Rectal smooth muscle tissue (tissue), 1 donor: ENCODE data around the gene LIPH.
"Not testable (repeated sequence)": the region's sequence is repeated elsewhere in the genome, so short reads cannot be mapped to it uniquely, and the experiment has no call there.

ENCODE experiments used
- H3K27ac ChIP-seq: one replicate; pipeline ENCODE4 v1.7.0; 2013; ENCODE audit warnings: low read depth, low read length, inconsistent platforms
- H3K27me3 ChIP-seq: one replicate; pipeline ENCODE4 v1.7.0; 2013; ENCODE audit warnings: low read length; ENCODE audit not compliant: control insufficient read depth, insufficient read depth
- H3K36me3 ChIP-seq: one replicate; pipeline ENCODE4 v1.7.0; 2013; ENCODE audit warnings: low read length; ENCODE audit not compliant: control insufficient read depth, insufficient read depth
- H3K4me1 ChIP-seq: one replicate; pipeline ENCODE4 v1.7.0; 2013; ENCODE audit warnings: low read length; ENCODE audit not compliant: control insufficient read depth, insufficient read depth
- H3K4me3 ChIP-seq: one replicate; pipeline ENCODE4 v1.7.0; 2013; ENCODE audit warnings: low read length
- H3K9ac ChIP-seq: one replicate; pipeline ENCODE4 v1.7.0; 2013; ENCODE audit warnings: low read length

LIPH gene

GRCh38 chr3:185473290-185473815 is 79.0 kb downstream of the LIPH start:
- Histone ChIP-seq H3K4me3 (no peak overlapping the region), H3K27ac (no peak overlapping the region), H3K4me1 (no peaks in the 10 kb centered on the region), H3K27me3 (no peaks in the 10 kb centered on the region), H3K36me3 (peaks cover 15% of the 10 kb centered on the region), H3K9ac (no peak overlapping the region)

DNA sequence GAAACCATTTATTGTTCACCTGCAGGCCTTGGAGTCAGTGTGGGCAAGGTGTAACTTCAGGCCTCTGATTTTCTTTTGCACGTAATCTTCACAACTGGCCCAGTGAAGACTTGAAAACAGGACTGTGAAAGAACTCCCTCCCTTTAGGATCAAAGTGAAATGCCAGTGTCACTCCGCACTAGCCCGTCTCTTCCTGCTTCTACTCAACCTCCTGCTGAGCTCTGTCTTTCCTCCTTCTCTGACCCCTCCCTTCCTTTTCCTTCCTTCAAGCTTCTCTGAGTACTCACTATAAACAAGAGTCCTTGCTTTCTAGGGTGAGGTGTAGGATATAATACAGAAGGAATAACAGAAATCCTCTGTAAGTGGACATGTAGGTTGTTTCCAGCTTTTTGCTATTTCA is 82.1 kb downstream of the LIPH start:
- no peaks in the 10 kb centered on the region for H3K4me1 ChIP-seq
- no peak overlapping the region for H3K4me3 ChIP-seq
- no peak overlapping the region for H3K9ac ChIP-seq
- no peaks in the 10 kb centered on the region for H3K27me3 ChIP-seq
- H3K36me3 ChIP-seq: peaks cover 12% of the 10 kb centered on the region
- no peak overlapping the region for H3K27ac ChIP-seq

- Histone ChIP-seq H3K27ac (no peak overlapping the region), H3K36me3 (peaks cover 14% of the 10 kb centered on the region), H3K4me3 (no peak overlapping the region), H3K4me1 (no peaks in the 10 kb centered on the region), H3K9ac (no peak overlapping the region), H3K27me3 (no peaks in the 10 kb centered on the region)
Observed at GRCh38 chr3:185469542-185469941, 82.8 kb downstream of the LIPH start.

DNA sequence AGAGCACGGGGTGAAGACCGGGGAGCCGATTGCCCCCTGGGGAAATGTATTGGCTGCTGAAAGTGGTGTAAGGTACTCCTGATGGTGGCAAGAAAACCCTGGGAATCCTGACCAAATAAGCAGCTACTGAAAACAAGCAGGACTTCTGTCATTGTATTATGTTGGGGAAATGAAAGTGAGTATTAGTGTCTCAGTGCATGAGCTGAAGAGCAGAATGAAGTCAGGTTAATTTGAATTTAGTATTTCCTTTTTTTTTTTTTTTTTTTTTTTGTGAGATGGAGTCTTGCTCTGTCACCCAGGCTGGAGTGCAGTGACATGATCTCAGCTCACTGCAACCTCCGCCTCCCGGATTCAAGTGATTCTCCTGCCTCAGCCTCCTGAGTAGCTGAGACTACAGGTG is 86.3 kb downstream of the LIPH start:
- peaks cover 12% of the 10 kb centered on the region for H3K36me3 ChIP-seq
- H3K4me3 ChIP-seq, H3K27me3 ChIP-seq, H3K4me1 ChIP-seq, H3K9ac ChIP-seq, H3K27ac ChIP-seq: not testable (repeated sequence)

DNA sequence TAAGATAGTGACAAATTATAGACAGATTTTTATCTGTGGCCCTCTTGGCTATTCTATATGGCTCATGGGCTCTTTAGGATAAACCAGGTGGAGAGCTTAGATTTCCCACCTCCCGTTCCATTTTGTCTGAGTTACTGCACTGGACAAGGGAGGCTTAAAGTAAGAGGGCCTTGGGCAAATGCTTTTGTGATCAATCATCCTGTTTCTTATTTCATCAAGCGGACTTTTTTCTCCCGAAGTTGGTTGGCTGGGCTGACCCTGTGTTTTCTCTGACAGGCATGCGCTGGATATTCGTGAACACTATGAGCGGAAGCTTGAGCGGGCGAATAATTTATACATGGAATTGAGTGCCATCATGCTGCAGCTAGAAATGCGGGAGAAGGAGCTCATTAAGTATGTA is 86.9 kb downstream of the LIPH start:
- Histone ChIP-seq H3K4me1 (no peaks in the 10 kb centered on the region), H3K36me3 (peaks cover 12% of the 10 kb centered on the region), H3K27me3 (no peaks in the 10 kb centered on the region), H3K4me3 (no peak overlapping the region), H3K27ac (no peak overlapping the region), H3K9ac (no peak overlapping the region)

DNA sequence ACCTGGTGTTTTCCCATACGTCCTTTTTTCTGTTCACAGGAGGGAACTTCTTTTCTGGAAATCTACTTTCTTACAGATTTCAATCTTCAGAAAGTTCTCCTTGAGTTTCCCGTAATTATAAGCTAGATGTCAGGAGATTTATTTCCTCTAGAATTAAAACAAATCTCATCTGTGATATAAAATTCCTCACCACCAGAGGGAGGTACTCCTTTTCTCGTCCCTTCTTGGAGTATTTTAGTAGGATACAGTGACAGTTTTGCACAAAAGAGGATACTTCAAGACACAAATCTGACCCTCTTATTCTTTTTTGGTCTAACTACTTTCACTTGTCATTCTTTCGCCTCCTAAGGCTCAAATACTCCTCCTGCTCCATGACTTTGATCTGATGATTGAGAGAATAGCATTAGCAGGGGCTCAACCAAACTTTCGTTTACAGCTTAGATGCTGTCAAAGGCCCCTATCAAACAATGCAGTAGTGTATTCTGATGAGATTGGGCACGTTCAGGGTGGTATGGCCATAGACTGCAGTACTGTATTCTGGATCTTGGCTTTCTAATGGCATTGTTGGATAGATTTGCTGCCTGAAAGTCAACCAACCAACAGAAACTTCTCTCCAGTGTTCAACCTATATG is 91.6 kb downstream of the LIPH start:
- Histone ChIP-seq H3K36me3 (peaks cover 6% of the 10 kb centered on the region), H3K27me3 (no peaks in the 10 kb centered on the region), H3K4me1 (no peaks in the 10 kb centered on the region), H3K4me3 (no peak overlapping the region), H3K9ac (no peak overlapping the region), H3K27ac (no peak overlapping the region)

- Histone ChIP-seq H3K27ac (no peak overlapping the region), H3K36me3 (peaks cover 6% of the 10 kb centered on the region), H3K4me1 (no peaks in the 10 kb centered on the region)
Observed at GRCh38 chr3:185460309-185460708, 92.1 kb downstream of the LIPH start.

DNA sequence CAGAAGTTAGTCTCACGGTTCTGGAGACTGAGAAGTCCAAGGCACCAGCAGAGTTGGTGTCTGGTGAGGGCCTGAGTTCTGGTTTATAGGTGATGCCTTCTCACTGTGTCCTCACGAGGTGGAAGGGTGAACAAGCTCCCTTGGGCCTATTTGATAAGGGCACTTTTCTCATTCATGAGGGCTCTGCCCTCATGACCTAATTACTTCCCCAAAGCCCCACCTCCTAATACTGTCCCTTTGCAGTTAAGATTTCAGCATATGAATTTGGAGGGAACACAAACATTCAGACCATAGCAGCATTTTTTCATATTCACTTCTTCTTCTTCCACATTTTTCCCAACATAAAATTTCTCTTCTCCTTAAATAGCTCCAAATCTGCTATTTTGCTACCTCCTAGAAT is 95.0 kb downstream of the LIPH start:
- peaks cover 5% of the 10 kb centered on the region for H3K36me3 ChIP-seq
- H3K4me1 ChIP-seq: no peaks in the 10 kb centered on the region
- no peak overlapping the region for H3K27ac ChIP-seq
- no peak overlapping the region for H3K4me3 ChIP-seq
- H3K27me3 ChIP-seq: no peaks in the 10 kb centered on the region
- H3K9ac ChIP-seq: no peak overlapping the region

More at GRCh38 chr3:185460309-185460708, 92.1 kb downstream of the LIPH start:
- no peak overlapping the region for H3K9ac ChIP-seq
- H3K4me3 ChIP-seq: no peak overlapping the region
- no peaks in the 10 kb centered on the region for H3K27me3 ChIP-seq
